GM21381 (cell line): ENCODE measurements around the gene TRIM29.
"Not testable (repeated sequence)": the region's sequence is repeated elsewhere in the genome, so short reads cannot be mapped to it uniquely, and the experiment has no call there.

Experiments
- ATAC-seq: cut with Tn5 transposase; IDR thresholded peaks from one replicate; pipeline ENCODE4 v1.9.1; 2021; ENCODE audit warnings: mild to moderate bottlenecking, moderate library complexity; ENCODE audit not compliant: unreplicated experiment

TRIM29 gene

DNA sequence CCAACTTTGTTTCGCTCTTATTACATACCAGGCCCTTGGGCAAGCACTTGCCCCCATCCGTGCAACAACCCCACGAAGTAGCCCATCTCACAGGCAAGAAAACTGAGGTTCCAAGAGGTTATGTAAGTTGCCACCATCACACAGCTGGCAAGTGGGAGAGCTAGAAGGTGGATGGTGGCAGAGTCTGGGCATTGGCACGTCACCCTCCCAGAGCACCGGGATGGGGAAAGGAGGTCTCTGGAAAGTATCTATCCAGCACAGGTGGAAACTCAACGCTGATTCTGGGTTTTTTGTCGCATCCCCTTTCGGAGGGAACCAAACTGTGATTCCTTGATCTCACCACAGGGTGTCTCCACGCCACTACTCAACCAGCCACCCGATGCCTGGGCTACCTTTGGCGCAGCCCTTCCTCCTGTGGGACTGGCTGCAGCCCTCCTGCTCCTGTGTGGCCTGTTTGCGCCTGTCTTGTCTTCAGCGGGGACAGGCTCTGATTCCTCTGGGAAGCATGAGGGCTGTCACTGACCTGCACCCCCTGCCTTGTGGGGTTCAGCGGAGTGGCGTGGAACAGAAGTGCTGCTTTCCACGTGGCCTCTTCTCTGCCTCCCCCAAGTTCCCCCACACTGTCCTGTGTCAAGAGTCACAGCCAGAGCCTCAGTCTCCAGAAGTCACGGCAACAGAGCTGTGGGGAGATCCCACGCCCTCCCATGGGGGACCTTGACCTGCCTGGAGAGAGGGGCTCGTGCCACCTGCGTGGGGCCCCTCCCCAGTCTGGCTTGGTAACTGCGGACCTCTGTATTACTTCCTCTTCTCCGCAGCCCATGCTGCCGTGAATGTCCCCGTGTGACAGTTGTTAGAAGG is 34.4 kb upstream of the TRIM29 start:
- ATAC-seq = peak; percentile 66

DNA sequence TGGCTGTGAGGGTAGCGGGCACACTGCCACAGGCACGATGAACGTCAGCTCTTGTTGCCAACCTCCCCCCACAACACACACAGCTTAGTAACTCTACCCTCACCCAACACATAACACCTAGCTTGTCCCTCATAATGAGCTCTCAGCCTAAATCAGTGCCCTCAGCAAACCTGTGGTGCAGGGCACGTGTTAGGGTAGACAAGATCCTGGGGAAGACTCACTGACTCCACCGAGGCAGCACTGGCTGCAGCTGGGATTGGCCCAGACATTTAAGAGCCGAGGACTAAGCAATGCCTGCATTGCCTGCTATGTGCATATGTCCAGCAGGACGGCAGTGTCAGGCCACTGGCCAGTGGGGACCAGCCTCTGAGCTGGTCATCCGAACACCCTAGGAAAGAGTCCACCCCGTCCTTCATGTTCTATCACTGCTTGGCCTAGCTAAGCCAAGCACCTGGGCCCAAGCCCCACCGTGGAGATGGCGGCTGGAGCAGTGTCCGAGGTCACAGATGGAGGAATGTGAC is 32.9 kb upstream of the TRIM29 start:
- ATAC-seq = no peak

DNA sequence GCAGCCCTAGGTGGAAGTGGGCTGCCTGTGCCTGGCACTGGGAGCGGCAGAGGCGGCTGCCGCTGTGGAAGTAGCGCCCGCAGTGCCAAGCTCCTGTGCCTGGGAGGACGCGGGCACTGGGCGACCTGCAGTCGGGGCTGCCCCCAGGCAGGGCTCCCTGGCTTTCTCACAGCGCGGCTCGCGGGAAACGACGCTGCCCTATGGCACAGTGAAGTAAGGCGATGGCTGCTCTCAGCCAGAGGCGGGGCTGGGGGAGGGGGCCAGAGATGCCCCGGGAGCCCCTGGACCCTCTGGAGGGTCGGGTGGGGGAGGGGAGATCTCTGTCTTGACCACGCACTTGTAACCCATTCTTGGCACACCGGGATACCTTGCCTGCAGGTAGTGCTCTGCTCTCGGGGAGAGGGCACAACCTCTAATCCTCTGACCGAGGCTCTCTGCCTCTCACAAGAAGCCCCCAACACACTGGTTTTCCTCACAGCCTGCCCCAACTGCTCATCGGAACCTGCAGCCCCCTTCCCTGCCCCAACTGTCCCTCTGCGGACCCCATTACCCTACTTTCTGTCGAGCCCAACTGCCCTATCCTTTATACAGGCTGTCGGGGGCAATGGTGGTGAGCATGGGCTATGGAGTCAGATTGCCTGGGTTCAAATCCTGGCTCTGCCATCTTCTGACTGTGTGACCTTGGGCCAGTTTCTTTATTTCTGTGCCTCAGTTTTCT is 32.2 kb upstream of the TRIM29 start:
- no peak for ATAC-seq

DNA sequence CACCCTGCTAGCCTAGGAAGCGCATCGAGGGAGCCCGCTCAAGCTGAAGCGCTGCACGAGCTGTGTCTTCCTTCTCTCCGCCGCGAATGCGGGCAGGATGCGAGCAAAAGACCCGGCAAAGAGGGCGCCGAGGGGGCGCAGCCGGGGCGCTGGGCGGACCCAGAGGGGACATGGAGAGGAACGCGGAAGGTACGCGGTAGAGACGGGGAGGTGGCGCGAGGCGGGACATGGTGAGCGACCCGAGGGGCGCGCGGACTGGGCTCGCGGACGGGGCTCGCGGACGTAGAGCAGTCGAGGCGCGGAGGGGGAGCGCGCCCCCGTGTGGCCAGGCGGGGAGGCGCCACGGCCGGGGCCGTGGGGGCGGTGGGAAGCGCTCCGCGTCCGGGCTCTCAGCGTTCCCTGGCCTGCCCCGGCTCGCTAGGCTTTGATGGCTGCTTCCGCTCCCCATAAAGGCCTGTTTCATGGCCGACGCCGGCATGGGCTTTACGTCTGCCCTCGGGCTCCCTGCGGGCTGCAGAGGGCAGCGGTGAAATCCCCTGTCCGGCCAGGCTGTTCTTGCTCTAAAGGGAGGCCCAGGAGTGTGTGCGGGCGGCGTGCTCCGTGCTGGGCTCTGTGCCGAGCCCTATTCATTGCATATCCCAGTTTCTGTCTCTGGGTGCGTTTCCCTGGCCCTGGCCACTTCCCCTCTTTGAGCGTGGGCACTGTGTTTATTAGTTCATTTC is 31.2 kb upstream of the TRIM29 start:
- ATAC-seq = no peak

DNA sequence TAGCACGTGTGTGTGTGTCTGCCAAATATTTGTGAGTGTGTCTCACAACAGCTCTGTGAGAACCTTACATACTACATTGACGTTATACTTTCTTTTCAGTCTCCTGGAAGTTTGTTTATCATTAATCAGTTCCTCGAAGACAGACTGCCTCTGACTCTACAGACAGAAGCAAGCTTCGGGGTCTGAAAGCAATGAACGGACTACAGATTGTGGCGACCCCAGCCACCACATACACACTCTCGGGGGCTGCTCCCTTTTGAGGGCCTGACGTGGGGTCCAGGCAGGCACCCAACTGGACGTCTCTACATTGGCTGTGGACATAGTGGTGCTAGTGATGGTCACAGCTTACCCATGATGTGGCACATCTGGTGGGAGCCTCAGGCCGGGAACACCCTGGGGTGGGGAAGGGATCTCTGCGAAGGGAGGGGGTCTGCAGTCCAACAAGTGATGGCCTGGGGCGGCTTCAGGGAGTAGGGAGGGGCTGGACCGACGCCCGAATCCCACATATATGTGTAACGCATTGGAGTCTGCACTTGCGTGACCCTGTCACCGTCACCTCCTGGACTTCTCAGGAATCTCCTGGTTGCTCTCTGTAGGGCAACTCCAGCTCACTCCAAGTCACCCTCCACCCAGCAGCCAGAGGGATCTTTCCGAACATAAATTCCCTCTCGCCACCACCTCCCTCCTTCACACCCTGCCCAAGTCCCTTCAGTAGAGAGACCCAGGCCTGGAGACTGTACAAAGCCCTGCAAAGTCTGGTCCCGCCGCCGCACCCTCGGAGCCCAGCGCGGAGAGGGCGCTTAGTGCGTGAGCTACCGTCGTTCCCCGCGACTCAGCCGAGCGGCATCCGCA is 30.4 kb upstream of the TRIM29 start:
- no peak for ATAC-seq

DNA sequence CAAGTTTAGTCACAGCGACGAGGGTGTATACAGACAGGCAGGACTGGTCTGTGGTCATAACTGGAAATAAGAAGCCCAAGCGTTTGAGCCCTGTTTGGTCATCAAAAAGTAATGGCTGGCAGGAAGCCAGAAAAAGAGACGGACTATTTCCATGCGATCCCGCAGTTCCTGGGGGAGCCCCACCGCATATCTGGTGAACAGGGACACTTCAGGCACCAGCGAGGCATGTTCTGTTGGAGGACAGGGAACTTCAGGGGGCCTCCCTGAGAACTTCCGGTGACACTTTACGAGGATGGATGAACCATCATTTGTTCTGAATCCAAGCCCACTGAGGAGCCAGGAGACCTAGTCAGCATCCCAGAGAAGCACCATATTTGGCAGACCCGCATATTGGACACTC is 29.7 kb upstream of the TRIM29 start:
- no peak for ATAC-seq

DNA sequence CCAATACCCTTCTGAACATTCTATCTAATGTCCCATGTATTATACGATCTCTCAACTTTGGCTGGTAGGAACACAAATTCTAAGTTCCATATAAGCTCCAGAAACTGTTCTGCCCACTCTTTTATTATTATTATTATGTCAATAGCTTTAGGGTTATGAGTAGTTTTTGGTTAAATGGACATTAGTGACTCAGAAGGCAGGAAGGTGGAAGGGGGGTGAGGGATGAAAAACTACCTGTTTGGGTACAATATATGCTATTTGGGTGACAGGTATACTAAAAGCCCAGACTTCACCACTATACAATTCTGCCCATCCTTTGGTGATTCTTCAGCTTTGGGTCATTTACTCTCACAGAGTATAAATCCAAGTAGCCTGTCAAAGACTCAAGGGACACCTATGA is 22.5 kb upstream of the TRIM29 start:
- ATAC-seq = no peak

DNA sequence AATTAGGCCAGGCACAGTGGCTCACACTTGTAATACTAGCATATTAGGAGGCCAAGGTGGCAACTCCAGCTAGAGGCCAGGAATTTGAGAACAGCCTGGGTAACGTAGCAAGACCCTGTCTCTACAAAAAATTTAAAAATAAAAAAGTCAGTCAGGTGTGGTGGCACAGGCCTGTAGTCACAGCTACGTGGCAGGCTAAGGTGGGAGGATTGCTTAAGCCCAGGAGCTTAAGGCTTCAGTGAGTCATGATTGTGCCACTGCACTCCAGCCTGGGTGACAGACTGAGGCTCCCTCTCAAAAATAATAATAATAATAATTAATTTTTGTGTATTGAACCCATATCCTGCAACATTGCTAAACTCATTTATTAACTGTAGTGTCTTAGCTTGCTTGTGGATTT is 15.3 kb upstream of the TRIM29 start:
- no peak for ATAC-seq

DNA sequence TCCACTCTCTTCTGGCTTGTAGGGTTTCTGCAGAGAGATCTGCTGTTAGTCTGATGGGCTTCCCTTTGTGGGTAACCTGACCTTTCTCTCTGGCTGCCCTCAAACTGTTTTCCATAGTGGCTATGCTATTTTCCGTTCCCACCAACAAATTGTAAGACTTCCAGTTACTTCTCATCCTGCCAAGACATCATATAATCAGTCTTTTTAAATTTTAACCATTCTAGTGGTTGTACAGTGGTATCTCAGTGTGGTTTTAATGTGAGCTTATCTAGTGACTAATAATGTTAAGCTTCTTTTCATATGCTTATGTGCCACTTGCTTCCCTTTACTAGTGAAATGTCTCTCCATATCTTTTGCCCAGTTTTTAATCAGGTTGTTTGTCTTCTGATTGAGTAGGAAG is 13.6 kb upstream of the TRIM29 start:
- ATAC-seq = no peak

DNA sequence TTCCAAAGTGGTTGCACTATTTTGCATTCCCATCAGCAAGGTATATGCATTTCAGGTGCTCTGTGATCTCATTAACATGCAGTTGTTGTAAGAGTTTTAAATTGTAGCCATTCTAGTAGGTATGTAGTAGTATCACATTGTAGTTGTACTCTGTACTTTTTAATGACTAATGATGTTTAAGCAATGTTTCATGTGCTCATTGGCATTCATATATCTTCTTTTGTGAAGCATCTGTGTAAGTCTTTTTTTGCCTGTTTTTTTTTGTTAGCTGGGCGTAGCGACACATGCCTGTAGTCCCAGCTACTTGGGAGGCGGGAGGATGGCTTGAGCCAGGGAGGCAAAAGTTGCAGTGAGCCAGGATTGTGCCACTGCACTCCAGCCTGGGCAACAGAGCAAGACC is 11.3 kb upstream of the TRIM29 start:
- ATAC-seq = no peak

DNA sequence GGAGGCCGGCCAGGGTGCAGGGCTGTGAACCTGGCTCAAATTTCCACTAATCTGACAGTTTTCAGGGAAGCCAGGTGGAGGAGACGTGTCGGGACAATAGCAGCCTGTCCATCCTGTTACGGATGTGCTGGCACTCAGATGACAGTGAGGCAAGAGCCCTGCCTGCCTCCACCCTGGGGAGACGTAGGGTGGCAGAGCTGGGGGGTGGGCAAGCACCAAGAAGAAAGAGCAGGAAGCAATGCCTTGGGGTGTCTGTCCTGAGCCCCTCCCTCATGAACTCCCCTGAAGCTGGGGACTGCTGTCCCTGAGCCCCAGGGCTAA is 10.0 kb upstream of the TRIM29 start:
- no peak for ATAC-seq

DNA sequence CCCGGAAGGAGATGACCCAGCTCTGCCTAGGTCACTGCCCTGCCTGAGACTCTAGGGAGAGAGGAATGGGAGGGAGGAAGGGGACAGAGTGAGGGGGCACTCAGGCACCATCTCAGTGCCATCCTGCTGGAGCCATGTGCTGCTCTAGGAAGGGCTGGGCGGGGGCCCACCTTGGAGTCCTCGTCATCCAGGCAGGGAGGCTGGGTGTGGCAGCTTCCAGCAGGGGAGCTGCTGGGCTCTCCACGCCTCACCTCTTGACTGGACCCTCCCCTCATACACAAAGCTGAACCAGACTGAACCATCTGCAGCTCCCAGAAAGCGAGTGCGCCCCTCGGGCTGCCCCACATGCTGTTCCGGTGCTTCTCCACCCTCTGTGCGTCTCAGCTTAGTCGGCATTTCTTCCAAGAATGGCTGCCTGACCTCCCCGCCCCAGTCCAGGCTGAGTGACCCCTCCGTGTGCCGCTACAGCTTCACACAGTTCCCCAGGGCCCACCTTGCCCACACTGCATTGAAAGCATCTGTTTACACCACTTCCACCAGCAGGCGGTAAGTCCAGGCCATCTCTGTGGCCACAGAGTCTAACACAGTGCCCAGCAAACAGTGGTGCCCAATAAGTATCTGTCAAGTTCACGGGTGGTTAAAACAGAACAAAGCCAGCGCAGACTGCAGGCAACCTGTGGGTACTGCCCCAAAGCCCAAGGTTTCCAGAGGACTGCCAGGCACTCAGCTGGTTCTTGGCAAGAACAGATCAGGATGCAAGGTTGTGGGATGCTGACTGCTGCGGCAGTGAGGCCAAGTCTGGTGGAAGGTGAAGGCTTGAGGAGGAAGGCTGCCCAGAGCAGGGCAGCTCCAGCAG is 9.4 kb upstream of the TRIM29 start:
- ATAC-seq = no peak

DNA sequence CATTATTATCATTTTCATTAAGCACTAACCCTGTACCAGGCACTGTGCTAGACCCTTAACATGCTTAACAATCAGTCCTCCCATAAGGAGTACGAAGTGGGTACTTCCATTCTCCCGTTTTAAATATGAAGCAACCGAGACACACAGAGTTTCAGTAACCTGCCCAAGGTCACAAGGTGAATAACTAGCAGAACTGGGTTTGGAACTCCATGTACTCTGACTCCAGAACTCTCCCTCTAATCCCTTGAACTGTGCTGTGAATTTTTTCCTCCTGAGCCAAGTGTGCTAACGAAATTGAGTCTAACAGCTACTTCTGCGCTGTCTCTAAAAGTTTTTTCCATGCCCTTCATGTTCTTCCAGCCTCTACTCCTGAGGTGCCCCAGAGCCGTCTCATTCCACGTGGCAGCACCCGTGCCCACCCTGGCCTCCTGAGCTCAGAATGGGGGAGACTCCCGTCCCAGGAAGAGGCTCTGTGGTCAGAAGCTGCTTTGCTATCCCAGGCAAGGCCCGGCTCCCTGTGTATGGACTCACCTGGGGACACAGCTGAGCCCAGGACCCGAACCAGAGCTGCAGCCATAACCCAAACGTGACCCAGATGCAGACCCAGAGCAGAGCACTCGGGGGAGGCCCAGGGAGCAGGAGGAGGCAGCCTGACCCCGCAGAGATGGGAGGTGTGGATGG is 8.6 kb upstream of the TRIM29 start:
- no peak for ATAC-seq

DNA sequence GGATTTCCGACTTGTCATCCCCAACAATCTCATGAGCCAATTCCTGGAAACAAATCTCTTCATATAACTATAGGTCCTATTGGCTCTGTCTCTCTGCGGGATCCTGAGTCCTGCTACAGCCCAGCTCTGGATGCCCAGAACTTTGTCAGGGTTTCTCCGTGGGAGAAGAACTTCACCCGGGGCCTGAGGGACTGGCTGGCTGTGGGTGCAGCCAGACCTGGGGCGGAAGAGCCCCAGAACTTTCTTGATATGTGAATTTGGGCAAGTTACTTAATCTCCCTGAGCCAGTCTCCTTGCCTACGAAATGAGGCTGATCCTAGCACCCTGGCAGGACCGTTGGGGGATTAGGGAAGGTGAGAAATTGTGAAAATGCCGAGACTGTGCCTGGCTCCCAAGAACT is 6.6 kb upstream of the TRIM29 start:
- ATAC-seq = no peak

DNA sequence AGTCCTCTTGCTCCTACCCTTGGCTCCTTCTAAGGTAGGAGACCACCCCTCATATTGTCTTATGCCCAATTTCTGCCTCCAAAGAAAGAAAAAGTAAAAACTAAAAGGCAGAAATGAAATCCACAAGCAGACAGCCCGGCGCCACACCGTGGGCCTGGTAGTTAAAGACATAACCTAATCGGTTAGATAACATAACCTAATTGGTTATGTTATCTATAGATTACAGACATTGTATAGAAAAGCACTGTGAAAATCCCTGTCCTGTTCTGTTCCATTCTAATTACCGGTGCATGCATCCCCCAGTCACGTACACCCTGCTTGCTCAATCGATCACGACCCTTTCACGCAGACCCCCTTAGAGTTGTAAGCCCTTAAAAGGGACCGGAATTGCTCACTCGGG is 5.6 kb upstream of the TRIM29 start:
- ATAC-seq = not testable (repeated sequence)

DNA sequence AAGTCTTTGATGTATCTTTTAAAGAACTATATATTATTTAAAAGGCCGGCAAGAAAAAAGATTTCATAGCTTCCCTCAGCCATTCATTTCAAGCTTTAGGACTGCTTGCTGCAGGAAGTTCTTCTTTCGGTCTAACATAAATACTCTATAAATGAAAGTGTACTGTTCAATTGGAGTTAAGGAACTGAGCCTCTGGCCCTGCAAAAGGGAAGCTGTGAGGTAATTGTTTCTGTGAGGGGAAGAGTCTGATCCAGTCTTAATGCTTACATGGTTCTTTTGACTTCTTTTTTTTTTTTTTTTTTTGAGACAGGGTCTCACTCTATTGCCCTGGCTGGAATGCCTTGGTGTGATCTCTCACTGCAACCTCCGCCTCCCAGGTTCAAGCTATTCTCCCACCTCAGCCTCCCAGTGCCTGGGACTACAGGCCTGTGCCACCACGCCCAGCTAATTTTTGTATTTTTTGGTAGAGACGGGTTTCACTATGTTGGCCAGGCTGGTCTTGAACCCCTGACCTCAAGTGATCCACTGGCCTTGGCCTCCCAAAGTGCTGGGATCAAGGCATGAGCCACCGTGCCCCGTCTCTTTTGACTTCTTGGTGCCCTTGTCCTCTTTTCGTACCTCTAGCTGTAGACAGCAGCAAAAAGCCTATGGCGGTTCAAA is 4.7 kb upstream of the TRIM29 start:
- no peak for ATAC-seq

DNA sequence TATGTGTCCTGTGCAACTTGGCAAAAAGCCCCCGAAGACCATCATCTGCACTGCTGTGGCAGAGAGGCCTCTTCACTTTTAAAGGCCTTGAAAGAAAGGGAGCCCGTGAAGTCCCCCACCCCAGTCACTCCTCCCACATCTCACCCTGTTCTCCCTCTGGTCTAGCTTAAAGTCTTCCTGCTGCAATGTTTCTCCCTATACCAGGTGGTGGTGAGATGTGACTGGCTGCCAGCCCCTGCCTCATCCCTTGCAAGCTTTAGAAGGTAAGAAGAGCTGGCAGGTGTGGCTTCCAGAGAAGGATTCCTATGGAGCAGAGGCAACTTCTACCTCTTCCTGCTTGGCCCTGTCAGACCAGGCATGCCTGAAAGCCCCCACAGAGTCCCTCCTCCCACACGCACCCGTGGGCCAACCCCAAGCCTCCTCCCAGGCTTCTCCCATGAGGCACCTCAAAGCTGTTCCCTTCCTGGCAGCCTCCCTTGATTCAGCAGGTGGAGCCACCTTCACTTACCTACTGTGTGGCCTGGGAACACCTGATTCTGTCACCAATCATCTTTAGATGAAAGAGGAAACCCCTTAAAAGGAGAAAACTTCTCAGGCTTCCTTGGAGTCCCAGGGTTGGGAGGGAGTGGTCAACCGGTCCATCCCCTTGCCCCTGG is 4.0 kb upstream of the TRIM29 start:
- ATAC-seq = no peak

DNA sequence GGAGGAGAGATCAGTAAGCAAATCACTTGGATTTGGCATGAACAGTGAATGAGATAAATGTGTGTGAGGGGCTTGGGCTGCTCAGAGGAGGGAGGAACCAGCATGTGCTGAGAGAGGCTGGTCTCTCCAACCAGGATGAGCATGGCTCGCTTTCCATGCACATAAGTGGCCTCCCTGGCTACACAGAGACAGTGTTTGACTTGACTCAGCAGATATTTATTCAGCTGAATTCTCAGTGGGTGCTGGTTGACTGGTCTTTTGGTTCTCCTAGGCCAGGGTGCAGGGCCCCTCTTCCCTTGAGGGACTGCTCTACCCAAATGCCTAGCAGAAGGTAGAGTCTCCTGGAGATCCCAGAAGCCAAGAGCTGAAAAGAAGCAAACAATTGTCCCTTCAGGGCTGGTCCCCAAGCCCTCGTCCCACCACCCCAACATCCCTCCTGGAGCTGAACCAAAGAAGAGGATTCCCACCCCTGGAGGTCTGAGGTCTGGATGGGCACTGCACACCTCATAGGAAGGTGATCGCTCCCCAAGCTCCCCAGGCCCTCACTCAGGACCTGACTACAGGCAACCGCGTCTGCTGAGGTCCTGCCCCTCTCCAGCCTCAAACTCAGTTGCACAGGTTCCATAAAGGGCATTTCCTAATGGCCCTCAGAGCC is 3.3 kb upstream of the TRIM29 start:
- ATAC-seq = no peak
